Measurements from ENCODE around the gene KANK2.

Gene KANK2

DNA sequence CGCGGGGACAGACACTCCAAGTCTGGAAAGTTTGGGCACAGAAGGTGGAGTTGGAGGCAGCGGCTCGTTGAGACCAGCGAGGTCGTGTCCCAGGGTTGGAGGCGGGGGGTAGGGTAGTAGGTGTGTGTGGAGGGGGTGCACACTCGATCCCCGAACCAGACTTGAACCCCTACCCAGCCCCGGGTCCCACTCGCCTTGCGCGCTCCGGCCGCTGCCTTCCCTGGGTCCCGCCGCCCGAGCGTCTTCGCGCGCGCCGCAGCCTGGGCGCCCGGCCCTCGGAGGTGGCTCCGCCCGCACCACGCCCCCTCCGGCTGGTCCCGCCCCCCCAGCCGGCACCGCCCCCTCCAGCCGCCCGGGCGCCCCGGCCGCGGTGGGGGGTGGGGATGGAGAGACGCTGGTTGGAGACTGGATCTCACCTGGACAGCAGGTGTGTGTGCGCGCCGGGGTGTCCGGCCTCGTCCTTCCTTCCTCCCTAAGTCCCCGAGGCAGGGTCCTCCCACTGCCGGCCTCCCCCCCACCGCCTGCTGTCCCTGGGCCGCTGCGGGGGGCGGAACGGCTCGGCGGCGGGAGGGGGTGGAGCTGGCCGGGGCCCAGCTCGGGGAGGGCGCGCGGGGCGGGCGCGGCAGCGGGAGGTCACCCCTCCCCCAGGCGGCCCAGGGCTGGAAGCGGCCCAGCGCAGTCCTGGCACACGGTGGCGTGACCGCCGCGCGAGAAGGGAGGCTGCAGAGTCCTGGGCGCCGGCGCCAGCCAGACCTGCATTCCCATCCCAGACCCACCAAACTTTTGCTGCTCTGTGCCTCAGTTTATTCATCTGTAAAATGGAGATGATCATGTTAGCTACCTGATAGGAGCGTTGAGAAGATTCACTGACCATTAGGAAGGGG, at the start of gene KANK2:
Gene KANK2 (minus strand): TSS at position 255 of the 884 bp plus-strand sequence. CDS start 3,034 bp downstream, outside the sequence.
- peak; percentile 79 to 80 for DNase-seq

DNA sequence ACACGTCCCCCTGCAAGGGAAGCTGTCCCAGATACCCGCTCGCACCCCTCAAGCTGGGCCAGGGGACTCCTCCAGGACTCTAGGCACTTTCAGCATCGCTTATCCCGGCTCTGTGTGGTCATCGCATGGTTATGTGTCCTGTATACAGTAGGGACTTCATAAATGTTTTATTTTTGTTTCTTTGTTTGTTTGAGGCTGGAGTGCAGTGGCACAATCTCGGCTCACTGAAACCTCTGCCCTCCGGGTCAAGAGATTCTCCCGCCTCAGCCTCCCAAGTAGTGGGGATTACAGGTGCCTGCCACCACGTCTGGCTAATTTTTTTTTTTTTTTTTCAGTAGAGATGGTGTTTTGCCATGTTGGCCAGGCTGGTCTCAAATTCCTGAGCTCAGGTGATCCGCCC, 49.6 kb upstream of the KANK2 start:
- no peak for DNase-seq

- no peak for DNase-seq
Measured at GRCh38 chr19:11244846-11245589, 47.7 kb upstream of the KANK2 start.

- DNase-seq = no peak
Measured at GRCh38 chr19:11243798-11244169, 46.4 kb upstream of the KANK2 start.

DNA sequence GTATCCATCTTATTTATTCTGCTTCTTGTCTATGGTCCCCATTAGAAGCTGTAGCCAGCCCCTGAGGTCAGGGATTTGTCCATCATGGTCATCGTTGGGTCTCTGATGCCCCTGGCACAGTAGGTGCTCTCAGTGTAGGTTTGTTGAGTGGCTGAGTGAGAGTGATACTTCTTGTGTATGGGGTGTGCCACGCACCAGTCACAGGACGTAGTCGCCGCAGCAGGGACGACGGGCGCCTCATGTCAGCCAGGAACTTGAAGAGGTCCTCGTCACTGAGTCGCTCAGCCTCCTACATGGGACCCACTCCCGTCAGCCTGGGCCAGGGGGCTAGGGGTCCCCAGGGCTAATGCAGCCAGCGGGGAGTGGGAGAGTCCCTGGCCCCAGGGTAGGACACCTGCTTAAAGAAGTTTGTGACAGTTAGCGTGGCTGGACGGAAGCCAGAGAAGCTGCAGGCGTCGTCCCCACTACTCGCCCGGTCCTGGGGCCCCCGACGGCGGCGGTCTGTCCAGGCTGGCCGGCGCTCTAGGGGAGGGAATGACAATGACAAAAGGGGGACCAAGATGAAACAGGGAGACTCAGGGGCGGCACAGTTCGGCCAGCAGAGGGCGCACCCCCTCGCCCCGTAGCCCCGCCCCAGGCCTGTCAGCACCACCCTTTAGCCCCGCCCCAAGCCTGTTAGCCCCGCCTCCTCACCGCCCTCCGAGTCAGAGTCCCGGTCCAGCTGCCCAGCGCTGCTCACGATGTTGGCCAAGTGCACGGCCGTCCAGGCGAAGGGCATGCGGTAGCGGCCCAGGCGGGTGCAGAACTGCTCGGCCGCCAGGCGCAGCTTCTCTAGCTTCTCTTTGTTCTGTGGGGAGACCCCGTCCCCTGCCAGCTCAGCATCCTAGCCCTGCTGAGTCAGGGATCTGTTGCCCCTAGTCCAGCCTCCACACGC, 45.8 kb upstream of the KANK2 start:
- DNase-seq = peak; percentile 95 to 96

GRCh38 chr19:11242025-11242424, 44.7 kb upstream of the KANK2 start:
- DNase-seq = no peak

DNA sequence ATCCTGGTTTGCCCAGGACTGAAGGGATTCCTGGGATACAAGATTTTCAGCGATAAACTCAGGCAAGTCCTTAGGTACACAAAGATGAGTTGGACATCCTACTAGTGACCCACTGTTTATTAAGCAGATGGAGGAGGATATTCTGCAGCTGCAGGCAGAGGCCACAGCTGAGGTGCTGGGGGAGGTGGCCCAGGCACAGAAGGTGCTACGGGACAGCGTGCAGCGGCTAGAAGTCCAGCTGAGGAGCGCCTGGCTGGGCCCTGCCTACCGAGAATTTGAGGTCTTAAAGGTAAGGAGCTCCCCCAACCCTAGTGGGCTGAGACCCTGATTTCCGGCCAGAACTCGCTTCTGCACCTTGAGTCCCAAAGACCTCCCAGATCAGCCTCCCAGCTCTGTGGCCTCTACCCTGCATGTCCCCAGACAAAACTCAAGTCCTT, 42.7 kb upstream of the KANK2 start:
- DNase-seq = no peak

GRCh38 chr19:11239377-11240000, 42.1 kb upstream of the KANK2 start, which contains the start of gene ANGPTL8:
Gene ANGPTL8 (plus strand): TSS chr19:11239619. CDS start chr19:11239638, 19 bp downstream.
- no peak for DNase-seq

GRCh38 chr19:11238781-11239376, 41.5 kb upstream of the KANK2 start:
- no peak for DNase-seq

GRCh38 chr19:11238041-11238440, 40.7 kb upstream of the KANK2 start:
- no peak for DNase-seq

GRCh38 chr19:11237321-11237720, 40.0 kb upstream of the KANK2 start:
- no peak for DNase-seq

GRCh38 chr19:11236324-11237301, 39.3 kb upstream of the KANK2 start:
- no peak for DNase-seq

DNA sequence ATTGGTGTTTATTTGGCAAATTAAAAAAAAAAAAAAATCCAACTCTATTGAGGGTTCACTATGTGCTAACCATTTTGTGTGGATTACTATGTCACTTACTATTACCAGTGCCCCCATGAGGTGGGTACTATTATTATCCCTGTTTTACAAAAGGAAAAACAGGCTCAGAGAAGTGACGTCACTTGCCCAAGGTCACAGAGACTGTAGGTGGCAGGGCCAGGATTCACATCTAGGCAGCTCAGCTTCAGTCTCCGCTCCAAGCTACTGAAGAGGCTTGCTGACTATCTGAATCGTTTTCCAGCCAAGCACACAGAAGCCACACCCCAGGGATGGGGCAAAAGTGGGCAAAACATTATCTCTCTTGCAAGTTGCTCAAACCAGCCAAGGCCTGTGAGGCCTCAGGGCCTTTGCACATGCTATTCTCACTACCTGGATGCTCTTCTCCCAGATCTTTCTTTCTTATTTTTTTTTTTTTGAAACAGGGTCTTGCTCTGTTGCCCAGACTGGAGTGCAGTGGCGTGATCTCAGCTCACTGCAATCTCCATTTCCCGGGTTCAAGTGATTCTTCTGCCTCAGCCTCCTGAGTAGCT, 37.2 kb upstream of the KANK2 start:
- no peak for DNase-seq

DNA sequence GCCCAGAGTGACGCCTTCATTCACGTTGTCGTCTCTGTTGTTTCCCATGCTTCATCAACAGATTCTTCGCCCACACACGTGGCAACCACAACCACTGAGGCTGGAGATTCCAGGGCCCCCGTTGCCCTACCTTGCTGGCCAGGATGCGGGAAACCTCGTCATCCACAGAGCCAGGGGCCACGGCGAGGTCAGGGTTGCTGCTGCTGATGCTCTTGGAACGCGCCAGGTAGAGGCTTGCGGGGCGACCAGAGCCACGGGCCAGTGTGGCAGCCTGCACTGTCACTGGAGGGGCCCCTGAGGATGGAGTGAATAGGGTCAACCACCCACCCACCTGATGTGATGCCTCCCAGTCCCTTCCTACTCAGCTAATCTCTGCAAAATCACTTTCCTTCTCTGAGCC, 35.7 kb upstream of the KANK2 start:
- no peak for DNase-seq

GRCh38 chr19:11232555-11232954, 35.2 kb upstream of the KANK2 start:
- DNase-seq = no peak

- DNase-seq = no peak
Measured at GRCh38 chr19:11230621-11231386, 33.5 kb upstream of the KANK2 start.

- peak in 1 of 2 experiments; percentile 15 for DNase-seq
Measured at GRCh38 chr19:11227195-11227886, 30.0 kb upstream of the KANK2 start.

- no peak for DNase-seq
Measured at GRCh38 chr19:11226716-11227166, 29.4 kb upstream of the KANK2 start.

GRCh38 chr19:11225815-11226214, 28.5 kb upstream of the KANK2 start:
- DNase-seq = no peak

Measured in activated CD4-positive, alpha-beta T cell treated with anti-CD3 and anti-CD28 coated beads, Interleukin-2, amount 50 U/mL, for 48 hours (primary cell).